DOHH2 (cell line): ENCODE results near the gene NENF.

ENCODE experiments used
- H3F3A ChIP-seq: fragments of 200-600 bp; sonication (generic), shearing (Covaris generic); 2 replicates; pipeline ENCODE4 v1.6.0; 2016; ENCODE audit warnings: antibody characterized with exemption, mild to moderate bottlenecking; ENCODE audit not compliant: control insufficient read depth, insufficient read depth
- H3K27ac ChIP-seq: fragments of 200-600 bp; sonication (generic); 2 replicates; pipeline ENCODE4 v1.5.1; 2014; ENCODE audit warnings: low read depth, mild to moderate bottlenecking, low read length, moderate library complexity
- H3K27me3 ChIP-seq: fragments of 200-600 bp; sonication (generic); 2 replicates; pipeline ENCODE4 v1.6.1; 2014; ENCODE audit warnings: mild to moderate bottlenecking, low read length, mixed read lengths; ENCODE audit not compliant: control insufficient read depth
- H3K36me3 ChIP-seq: fragments of 200-600 bp; sonication (generic); 2 replicates; pipeline ENCODE4 v1.6.1; 2014; ENCODE audit warnings: mild to moderate bottlenecking, low read length, moderate library complexity, mixed read lengths; ENCODE audit not compliant: control insufficient read depth
- H3K4me1 ChIP-seq: fragments of 200-600 bp; sonication (generic); 2 replicates; pipeline ENCODE4 v1.6.1; 2014; ENCODE audit warnings: mild to moderate bottlenecking, low read length, mixed read lengths; ENCODE audit not compliant: control insufficient read depth
- H3K4me2 ChIP-seq: fragments of 200-600 bp; sonication (generic); 2 replicates; pipeline ENCODE4 v1.6.0; 2014; ENCODE audit warnings: mild to moderate bottlenecking, low read length, moderate library complexity
- H3K4me3 ChIP-seq: fragments of 200-600 bp; sonication (generic); 2 replicates; pipeline ENCODE4 v1.5.1; 2014; ENCODE audit warnings: mild to moderate bottlenecking, low read length, mixed read lengths
- H3K79me2 ChIP-seq: fragments of 200-600 bp; sonication (generic); 2 replicates; pipeline ENCODE4 v1.6.1; 2014; ENCODE audit warnings: mild to moderate bottlenecking, low read length, mixed read lengths; ENCODE audit not compliant: control insufficient read depth
- H3K9me2 ChIP-seq: fragments of 200-600 bp; sonication (generic); replicated peaks from 2 replicates; pipeline ENCODE4 v1.6.1; 2014; ENCODE audit warnings: mild to moderate bottlenecking, low read length, mixed read lengths; ENCODE audit not compliant: control insufficient read depth
- H3K9me3 ChIP-seq: fragments of 200-600 bp; sonication (generic); 2 replicates; pipeline ENCODE4 v1.6.1; 2014; ENCODE audit warnings: antibody characterized with exemption, low read length, mixed read lengths; ENCODE audit not compliant: control insufficient read depth, insufficient read depth
- H4K20me1 ChIP-seq: fragments of 200-600 bp; sonication (generic); 2 replicates; pipeline ENCODE4 v1.6.0; 2014; ENCODE audit warnings: low read depth, mild to moderate bottlenecking, antibody characterized with exemption, low read length, moderate library complexity; ENCODE audit not compliant: control insufficient read depth, insufficient read depth
- CTCF ChIP-seq: fragments of 200-600 bp; sonication (generic); IDR thresholded peaks from one replicate; pipeline ENCODE4 v1.5.1; 2014; ENCODE audit warnings: antibody characterized with exemption, mild to moderate bottlenecking, low read depth, low read length; ENCODE audit not compliant: poor library complexity, severe bottlenecking
- EZH2phosphoT487 ChIP-seq: fragments of 200-600 bp; sonication (generic); IDR thresholded peaks from 2 replicates; pipeline ENCODE4 v1.6.1; 2017; ENCODE audit warnings: borderline replicate concordance, mild to moderate bottlenecking, antibody characterized with exemption, low read length, moderate library complexity, mixed read lengths

NENF gene

GRCh38 chr1:212442408-212442807, 9.7 kb downstream of the NENF start:
- no peaks in the 10 kb centered on the region for H3K27me3 ChIP-seq
- H3K27ac ChIP-seq: no peak overlapping the region
- H3K9me3 ChIP-seq: no peaks in the 10 kb centered on the region
- H3K9me2 ChIP-seq: no peaks in the 10 kb centered on the region
- TF ChIP-seq EZH2phosphoT487: no peak
- no peak for TF ChIP-seq CTCF
- H4K20me1 ChIP-seq: no peaks in the 10 kb centered on the region
- H3F3A ChIP-seq: no peaks in the 10 kb centered on the region
- H3K4me2 ChIP-seq: no peak overlapping the region
- H3K4me3 ChIP-seq: no peak overlapping the region
- H3K79me2 ChIP-seq: peaks cover 21% of the 10 kb centered on the region
- H3K36me3 ChIP-seq: peaks cover 12% of the 10 kb centered on the region
- H3K4me1 ChIP-seq: no peaks in the 10 kb centered on the region

- no peak for TF ChIP-seq CTCF
- no peak for TF ChIP-seq EZH2phosphoT487
- Histone ChIP-seq H3K4me1 (no peaks in the 10 kb centered on the region), H3K4me2 (no peak overlapping the region), H3K27me3 (no peaks in the 10 kb centered on the region), H3K9me3 (no peaks in the 10 kb centered on the region), H3K79me2 (peaks cover 3% of the 10 kb centered on the region; the same call in 1 of the 2 replicates), H3K9me2 (no peaks in the 10 kb centered on the region), H3K36me3 (peaks cover 12% of the 10 kb centered on the region), H3K4me3 (no peak overlapping the region), H4K20me1 (no peaks in the 10 kb centered on the region), H3K27ac (no peak overlapping the region), H3F3A (no peaks in the 10 kb centered on the region)
Observed at GRCh38 chr1:212446333-212446732, 13.6 kb downstream of the NENF start.

- H3F3A ChIP-seq: no peaks in the 10 kb centered on the region
- no peak overlapping the region for H3K4me3 ChIP-seq
- no peaks in the 10 kb centered on the region for H3K9me2 ChIP-seq
- no peaks in the 10 kb centered on the region for H3K9me3 ChIP-seq
- peaks cover 12% of the 10 kb centered on the region for H3K36me3 ChIP-seq
- H3K27ac ChIP-seq: no peak overlapping the region
- no peaks in the 10 kb centered on the region for H4K20me1 ChIP-seq
- no peaks in the 10 kb centered on the region for H3K4me1 ChIP-seq
- no peaks in the 10 kb centered on the region for H3K27me3 ChIP-seq
- H3K4me2 ChIP-seq: no peak overlapping the region
- TF ChIP-seq CTCF (no peak), EZH2phosphoT487 (no peak)
- H3K79me2 ChIP-seq: no peaks in the 10 kb centered on the region
Observed at GRCh38 chr1:212447478-212447877, 14.8 kb downstream of the NENF start.

GRCh38 chr1:212450331-212450881, 17.7 kb downstream of the NENF start:
- Histone ChIP-seq H3K4me1 (no peaks in the 10 kb centered on the region), H3K27me3 (no peaks in the 10 kb centered on the region), H3K79me2 (no peaks in the 10 kb centered on the region), H3K9me3 (no peaks in the 10 kb centered on the region), H3K4me2 (no peak overlapping the region), H4K20me1 (no peaks in the 10 kb centered on the region), H3K36me3 (peaks cover 7% of the 10 kb centered on the region), H3F3A (no peaks in the 10 kb centered on the region), H3K4me3 (no peak overlapping the region), H3K9me2 (no peaks in the 10 kb centered on the region), H3K27ac (no peak overlapping the region)
- no peak for TF ChIP-seq EZH2phosphoT487
- TF ChIP-seq CTCF: no peak
